GM19239 (cell line): ENCODE data around the gene ADAMTS8.

Source experiments
- DNase-seq: peaks from one replicate; pipeline ENCODE4 v3.0.0; 2011; ENCODE audit warnings: low spot score; ENCODE audit not compliant: insufficient read length
- FAIRE-seq: peaks from 2 replicates; lab custom pipeline; 2011; peaks lifted over from hg19 to GRCh38; lab: Jason Lieb, UNC

ADAMTS8 gene

DNA sequence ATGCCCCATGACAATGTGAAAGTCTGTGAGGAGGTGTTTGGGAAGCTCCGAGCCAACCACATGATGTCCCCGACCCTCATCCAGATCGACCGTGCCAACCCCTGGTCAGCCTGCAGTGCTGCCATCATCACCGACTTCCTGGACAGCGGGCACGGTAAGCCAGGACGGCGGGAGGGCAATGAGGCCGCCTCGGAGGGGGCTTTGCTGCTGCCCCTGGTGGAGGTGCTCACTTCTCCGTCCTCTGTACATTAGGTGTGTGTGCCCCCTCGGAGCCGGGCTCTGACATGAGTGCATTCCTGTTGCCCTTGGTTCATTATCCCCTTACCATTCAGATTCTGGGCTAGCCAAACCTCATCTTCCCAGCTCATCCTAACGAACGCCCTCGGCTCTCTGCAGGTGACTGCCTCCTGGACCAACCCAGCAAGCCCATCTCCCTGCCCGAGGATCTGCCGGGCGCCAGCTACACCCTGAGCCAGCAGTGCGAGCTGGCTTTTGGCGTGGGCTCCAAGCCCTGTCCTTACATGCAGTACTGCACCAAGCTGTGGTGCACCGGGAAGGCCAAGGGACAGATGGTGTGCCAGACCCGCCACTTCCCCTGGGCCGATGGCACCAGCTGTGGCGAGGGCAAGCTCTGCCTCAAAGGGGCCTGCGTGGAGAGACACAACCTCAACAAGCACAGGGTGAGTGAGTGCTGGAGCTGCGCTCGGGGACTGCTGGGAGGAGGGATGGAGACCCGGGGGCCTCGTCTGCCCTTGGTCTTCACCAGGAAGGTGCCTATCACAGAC is 33.9 kb upstream of the ADAMTS8 start:
- DNase-seq (no peak), FAIRE-seq (no peak)

DNA sequence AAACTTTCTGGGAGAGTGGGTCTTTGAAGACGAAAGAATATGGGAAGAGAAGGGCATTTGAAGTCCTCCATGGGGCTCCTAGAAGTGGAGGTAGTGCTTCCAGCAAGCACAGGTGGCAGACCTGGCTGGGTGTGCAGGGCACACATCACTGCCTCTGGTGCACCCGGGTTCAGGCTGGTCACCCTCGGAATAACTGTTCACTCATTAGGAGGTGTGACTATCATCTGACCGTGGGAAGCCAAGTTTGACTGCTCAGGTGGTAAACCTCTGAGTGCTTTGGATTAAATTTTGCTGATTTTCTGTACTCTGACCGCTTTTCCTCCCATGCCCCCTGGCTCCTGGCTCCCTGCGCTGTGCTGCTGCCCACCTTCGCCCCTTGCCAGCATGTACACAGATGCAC is 31.1 kb upstream of the ADAMTS8 start:
- FAIRE-seq = no peak
- no peak for DNase-seq

DNA sequence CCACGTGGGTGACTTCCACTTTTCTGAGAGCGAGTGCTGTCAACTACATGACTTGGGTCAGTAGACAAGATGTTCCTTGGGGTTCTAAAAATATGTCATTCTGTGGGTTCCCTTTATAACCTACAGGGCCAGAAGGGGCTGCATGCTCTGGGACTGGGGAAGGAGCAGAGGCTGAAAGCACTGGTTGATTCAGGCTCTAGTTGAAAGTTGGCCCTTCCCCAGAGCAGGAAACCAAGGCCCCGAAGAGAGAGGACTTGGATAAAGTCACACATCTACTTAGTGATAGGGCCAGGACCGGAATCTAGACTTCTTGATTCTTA is 30.0 kb upstream of the ADAMTS8 start:
- FAIRE-seq = no peak
- no peak for DNase-seq

DNA sequence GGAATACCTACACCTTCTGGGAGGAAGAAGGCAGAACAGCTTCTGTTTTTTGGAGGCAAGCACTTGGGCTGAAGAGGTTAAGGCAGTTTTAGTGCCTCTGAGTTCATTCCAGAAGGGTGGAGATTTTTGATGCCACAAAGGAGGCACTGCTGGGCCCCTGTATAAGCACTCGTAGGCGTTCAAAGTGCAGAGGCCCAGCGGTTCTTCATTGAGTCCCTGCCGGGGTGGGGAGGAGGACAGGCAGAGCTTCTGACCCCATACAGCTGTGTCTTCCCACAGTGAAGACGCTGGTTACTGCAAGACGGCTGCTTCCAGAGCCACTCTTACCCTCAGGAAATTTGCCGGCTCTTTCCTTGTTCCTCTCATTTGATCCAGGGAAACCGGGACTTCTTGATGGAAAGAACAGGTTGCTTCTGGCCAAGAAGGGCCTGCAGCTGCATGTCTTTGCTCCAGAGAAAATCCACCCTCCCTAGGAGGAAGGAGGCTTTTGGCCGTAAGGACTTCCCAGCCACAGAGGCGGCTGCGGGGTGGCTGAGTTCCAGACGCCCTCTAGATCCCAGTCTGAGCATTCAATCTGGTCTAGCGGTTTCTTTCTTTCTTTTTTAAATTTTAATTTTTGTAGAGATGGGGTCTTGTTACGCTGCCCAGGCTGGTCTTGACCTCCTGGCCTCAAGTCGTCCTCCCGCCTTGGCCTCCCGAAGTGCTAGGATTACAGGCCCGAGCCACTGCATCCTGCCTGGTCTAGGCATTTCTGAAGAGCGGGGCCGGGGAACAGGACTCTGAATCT is 29.4 kb upstream of the ADAMTS8 start:
- FAIRE-seq (no peak), DNase-seq (no peak)

DNA sequence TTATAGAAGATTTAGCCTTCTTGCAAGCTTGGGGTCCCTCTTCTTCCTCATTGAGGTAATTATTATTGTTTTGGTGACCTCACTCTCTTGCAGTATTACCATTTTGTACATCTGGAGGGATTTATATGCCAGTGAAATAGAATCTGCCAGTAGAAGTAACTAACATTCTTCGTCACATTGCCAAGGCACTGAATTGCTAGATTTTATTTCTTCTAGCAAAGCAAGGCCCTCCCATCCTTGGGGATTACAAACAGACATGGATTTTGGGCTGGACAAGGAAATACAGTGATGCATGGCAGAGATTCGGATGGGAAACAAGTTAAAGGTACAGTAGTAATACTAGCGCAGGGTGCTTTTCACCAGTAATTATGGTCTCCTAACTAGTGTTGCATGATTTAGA is 27.9 kb upstream of the ADAMTS8 start:
- FAIRE-seq (no peak), DNase-seq (no peak)

DNA sequence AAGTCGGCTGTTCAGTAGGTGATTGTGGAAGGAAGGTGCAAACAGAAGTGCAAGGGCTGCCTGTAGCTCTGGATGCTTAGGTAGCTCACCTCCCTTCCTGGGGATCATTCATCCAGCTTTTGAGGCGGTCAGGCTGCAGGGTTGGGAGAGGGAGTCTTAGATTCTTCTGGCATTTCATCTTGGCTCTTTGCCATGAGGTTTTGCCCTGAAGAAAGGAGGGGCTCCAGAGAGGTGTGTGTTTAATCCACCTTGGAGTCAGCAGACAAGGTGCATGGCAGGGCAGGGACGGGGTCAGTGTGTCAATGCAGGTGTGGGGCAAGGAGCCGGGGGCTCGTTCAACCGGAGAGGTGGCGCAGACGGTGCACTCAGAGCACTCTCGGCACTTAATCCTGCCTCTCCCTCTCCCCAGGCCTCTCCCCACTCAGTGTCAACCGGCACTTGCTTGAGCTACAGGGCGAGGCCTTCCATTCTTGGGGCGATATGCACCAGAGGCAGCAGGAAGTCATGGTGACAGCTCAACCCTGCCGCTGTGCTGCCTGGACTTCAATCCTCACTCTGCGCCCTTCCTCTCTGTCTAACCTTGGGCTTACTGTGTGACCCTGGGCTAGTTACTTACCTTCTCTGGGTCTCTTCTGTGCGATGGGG is 27.2 kb upstream of the ADAMTS8 start:
- FAIRE-seq (no peak), DNase-seq (no peak)

DNA sequence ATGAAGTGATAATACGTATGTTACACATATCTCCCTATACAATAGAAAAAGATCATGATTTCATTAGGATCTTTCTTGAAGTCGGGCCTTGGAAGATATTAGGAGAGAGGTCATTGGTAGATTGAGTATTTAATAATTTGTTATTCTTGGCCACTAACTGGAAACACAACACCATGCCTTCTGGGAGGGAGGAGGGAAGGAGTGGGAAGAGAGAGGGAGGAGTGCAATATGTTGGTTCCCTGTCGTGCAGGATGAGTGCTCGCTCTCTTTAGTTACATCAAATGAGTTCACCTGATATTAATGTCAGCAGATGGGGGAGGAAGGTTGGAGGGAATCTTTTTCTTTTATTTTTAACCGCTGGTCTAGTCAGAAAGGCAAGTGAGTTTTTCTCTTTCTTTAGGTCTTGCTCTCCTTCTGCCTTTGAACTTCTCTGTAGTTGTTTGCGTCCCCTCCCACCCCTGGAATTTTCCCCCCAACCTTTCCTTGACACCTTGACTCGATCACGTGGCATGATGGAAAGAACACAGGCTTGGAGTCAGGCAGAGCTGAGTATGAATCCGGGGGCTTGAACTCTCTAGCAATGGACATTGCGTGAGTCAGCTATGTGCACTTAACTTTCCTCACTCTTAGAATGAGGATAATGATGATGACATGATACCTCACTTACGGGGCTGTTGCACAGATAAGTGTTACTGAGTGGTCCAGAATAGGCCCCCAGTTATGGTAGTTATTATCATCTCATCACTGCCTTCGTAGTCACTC is 26.3 kb upstream of the ADAMTS8 start:
- FAIRE-seq (no peak), DNase-seq (no peak)

DNA sequence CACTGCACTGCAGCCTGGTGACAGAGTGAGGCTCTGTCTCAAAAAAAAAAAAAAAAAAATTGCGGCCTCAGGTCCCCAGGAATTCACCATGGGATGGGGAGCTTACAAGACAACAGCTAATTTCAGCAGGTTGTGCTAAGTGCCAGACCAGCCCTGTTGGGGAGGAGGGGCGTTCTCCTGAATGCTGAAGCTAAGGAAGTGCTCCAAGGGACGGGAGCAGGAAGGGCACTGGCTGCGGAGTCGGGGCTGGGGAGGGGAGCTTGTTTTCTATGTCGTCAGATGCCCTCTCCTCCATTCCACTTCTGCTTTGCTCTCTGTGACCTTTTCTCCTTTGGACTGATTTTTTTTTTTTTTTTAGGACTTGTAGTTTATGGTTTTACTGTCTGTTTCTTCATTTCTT is 24.5 kb upstream of the ADAMTS8 start:
- DNase-seq (no peak), FAIRE-seq (no peak)

DNA sequence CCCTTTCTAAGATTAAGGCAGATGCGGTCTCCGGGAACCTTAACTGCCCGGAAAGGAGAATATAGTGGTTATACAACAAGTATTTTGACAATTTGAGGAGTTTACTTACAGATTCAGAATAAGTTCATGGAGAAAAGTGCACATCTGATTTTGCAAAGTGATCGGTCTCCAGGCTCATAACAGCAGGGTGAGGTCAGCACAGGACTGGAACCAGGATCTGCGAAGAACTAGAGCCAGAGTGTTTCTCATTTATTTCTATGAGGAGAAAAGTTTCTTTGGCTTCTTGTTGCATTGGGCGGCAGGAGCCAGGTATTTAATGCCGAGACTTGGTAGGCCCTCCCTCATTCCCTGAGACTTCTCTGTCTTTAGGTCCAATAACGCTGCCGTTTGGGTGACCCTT is 23.8 kb upstream of the ADAMTS8 start:
- no peak for FAIRE-seq

DNA sequence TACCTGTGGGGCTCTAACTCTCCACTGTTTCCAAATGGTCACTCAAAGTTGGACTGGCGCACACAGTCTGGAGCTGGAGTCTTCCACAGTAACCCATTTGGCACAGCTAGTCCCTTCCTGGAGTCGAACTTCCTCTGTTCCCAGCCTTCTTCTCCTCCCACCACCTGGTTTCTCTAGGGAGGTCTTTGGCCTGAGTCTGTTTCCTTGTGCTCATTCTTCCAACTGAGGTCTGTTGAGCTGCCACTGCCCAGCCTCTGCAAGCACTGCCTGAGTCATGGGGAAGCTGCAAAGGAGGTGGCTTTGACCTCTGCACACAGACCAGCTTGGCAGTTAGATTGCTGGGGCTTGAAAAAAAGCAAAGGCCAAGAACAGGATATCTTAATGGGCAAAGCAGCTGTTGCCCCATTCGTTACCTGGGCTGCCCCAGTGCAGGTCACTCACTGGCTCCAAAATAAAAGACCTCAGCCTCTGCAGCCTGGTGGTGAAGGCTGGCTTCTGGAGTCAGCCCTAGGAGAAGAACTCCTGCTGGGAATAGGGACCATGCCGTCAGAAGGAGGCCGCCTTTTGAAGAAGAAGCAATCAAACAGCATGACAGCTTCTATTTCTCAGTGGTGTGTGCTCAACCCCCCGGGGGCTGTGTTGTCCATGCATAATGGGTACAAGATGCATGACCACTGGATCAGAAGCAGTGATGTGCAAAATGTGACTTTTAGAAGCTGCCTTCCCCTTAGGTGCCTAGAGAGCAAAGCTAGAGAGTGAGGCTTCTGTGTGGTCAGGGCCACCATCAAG is 23.0 kb upstream of the ADAMTS8 start:
- FAIRE-seq (no peak), DNase-seq (no peak)

More for the DNA sequence above, 23.8 kb upstream of the ADAMTS8 start:
- DNase-seq = no peak

DNA sequence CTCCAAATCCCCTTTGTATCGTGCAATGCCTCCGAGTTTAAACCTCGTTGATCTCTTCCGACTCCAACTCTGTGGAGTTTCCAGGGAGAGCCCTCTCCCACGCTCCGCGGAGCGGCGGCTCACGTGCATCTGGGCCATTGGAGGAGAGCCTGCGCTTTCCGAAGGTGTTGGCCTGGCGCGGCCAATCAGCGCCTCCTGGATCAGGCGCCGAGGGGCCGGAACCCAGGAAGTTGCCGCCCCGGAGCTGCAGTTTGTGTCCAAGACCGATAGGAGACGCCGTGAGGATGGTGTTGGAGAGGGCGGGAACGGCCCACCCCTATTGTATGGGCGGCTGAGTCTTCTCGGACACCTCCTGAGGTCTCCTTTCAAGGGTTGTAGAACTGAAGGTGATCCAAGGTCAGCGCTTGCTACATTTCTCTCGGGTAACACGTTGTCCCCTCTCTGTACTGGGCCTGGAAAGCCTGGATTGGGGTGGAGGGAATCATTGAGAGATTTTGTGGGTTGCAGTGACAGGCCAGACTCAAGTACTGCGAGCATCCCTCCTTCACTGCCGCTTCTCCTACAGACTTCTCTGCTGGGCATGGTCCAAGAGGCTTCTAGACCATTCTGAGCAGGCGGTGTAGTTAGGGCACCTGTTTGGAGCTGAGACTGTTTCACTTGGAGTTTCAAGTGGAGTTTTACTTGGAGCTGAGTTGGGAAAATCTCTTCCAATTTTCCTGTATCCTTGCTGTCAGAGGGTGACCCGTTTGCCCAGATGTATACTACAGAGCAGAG is 21.8 kb upstream of the ADAMTS8 start:
- DNase-seq (no peak), FAIRE-seq (no peak)

DNA sequence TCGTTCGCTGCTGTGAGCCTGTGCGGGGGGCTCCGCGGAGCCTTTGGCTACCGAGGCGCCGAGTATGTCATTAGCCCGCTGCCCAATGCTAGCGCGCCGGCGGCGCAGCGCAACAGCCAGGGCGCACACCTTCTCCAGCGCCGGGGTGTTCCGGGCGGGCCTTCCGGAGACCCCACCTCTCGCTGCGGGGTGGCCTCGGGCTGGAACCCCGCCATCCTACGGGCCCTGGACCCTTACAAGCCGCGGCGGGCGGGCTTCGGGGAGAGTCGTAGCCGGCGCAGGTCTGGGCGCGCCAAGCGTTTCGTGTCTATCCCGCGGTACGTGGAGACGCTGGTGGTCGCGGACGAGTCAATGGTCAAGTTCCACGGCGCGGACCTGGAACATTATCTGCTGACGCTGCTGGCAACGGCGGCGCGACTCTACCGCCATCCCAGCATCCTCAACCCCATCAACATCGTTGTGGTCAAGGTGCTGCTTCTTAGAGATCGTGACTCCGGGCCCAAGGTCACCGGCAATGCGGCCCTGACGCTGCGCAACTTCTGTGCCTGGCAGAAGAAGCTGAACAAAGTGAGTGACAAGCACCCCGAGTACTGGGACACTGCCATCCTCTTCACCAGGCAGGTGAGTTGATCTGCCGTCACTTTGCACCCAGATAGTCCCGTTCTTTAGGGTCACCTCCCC is 21.0 kb upstream of the ADAMTS8 start:
- FAIRE-seq (no peak), DNase-seq (no peak)

DNA sequence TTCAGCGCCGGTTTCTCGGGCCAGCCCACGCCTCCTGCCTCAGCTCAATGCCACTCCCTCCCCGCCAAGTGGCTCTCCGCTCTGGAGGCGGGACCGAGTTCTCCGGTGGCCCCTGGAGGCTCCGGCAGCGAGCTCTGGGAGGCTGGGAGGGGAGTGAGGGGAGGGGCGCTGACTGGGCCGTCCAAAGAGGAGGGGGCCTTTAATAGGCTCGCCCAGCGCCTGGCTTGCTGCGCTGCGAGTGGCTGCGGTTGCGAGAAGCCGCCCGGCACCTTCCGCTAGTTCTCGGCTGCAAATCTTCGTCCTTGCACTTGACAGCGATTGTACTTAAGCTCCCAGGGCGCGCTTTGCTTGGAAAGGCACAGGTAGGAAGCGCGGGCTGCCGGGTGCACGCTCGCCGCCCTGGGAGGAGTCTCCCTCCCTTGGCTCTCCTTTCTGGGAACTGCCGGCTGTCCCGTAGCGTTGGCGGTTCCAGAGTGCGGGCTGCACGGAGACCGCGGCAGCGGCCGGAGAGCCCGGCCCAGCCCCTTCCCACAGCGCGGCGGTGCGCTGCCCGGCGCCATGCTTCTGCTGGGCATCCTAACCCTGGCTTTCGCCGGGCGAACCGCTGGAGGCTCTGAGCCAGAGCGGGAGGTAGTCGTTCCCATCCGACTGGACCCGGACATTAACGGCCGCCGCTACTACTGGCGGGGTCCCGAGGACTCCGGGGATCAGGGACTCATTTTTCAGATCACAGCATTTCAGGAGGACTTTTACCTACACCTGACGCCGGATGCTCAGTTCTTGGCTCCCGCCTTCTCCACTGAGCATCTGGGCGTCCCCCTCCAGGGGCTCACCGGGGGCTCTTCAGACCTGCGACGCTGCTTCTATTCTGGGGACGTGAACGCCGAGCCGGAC is 20.3 kb upstream of the ADAMTS8 start, which contains the start of gene ADAMTS15:
TSS of gene ADAMTS15 (plus strand) at position 230 of the 894 bp plus-strand sequence. CDS start at position 559, 329 bp downstream.
- FAIRE-seq = no peak
- DNase-seq = no peak

DNA sequence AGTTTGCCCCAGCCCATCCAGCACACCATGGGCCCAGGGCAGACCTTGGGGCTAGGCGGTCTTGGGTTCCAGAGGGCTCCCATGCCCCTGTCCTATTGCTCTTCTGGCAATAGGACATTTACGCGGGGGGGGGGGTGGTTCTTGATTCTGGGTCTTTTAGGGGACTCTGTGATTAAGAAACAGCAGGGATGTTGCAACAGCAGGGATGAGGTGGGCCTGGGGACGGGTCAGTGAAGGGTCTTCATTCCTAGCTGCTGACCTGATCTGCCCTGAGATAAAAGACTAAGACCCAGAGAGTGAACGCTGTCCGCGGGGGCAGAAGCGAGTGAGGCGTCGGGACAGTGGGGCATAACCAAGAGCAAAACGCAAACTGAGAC is 19.6 kb upstream of the ADAMTS8 start:
- FAIRE-seq (no peak), DNase-seq (no peak)

DNA sequence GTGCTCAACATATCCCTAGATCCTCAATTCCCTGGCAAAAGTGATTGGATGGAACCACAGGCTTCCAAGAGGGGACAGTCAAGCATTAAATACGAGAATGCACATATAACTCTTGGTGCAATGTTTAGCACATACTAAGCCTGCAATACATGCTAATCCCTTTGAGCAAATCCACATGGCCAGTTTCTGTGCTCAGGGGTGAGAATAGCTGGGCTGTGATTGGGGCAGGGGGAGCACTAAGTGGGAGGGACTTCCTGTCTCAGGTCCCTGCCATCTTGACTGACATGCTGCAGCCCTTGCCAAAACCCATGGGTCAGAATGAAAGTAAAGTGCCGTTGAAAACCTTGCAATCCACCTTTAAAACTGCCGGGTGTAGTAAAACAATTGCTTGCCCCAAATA is 17.4 kb upstream of the ADAMTS8 start:
- no peak for DNase-seq

DNA sequence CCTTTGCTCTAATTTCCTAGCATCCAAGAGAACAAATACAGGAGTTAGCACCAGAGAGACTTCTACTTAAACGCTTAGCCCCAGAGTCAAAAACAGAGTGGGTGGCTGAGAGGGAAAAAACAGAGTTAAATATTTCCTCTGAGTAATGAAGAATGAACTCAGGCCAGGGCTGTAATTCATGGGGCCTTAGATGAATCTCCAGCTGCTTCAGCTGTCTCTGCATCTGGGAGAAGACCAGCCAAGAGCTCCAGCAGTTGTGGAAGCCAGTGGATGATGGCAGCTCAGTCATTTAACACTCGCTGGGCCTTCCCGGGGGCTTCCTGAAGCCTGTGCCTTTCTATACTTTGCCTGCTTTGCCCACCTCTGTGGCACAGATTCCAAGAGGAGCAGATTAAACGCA is 14.3 kb upstream of the ADAMTS8 start:
- DNase-seq (no peak), FAIRE-seq (no peak)

More for the DNA sequence above, 17.4 kb upstream of the ADAMTS8 start:
- no peak for FAIRE-seq

DNA sequence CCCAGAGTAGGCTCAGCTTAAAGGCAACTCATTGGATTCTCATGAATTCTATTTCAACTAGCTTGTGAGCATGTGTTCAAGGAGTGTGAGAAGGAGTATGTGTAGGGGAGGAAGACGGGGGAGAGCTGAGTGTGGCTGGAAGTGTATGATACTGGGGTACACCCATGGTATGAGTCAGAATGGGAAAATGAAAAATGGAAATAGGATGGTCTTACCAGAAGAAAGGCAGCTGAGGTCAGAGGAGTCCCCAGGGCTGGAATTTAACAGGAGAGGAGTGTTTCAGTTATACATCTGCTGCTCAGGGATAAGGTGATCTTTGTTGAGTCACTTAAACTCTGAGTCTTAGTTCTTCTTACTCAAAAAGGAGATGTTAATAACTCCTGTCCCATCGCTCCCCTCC is 13.3 kb upstream of the ADAMTS8 start:
- DNase-seq = no peak
- FAIRE-seq = no peak
